NOMO-1 (cell line): ENCODE results near the gene C1GALT1.
"Not testable (repeated sequence)": the region's sequence is repeated elsewhere in the genome, so short reads cannot be mapped to it uniquely, and the experiment has no call there.

Experiments used
- DNase-seq, 2 experiments: peaks; one replicate each; lab custom pipeline; 2025; ENCODE audit not compliant: unreplicated experiment in 2 of 2; lab: John Stamatoyannopoulos, UW

C1GALT1 gene

GRCh38 chr7:7231865-7232264, 49.5 kb downstream of the C1GALT1 start:
- DNase-seq: no peak

- DNase-seq: no peak
Measured at GRCh38 chr7:7235347-7235746, 53.0 kb downstream of the C1GALT1 start.

- no peak for DNase-seq
Measured at GRCh38 chr7:7236041-7236440, 53.7 kb downstream of the C1GALT1 start.

GRCh38 chr7:7237201-7237977, 55.0 kb downstream of the C1GALT1 start:
- DNase-seq: no peak

GRCh38 chr7:7237978-7238267, 55.6 kb downstream of the C1GALT1 start:
- DNase-seq: no peak

GRCh38 chr7:7239346-7239745, 57.0 kb downstream of the C1GALT1 start:
- DNase-seq: no peak

- peak in 1 of 2 experiments; percentile 46 for DNase-seq
Measured at GRCh38 chr7:7242899-7243298, 60.6 kb downstream of the C1GALT1 start.

GRCh38 chr7:7245233-7245632, 62.9 kb downstream of the C1GALT1 start:
- not testable (repeated sequence) for DNase-seq

GRCh38 chr7:7246223-7246622, 63.9 kb downstream of the C1GALT1 start:
- no peak for DNase-seq

GRCh38 chr7:7247658-7248057, 65.3 kb downstream of the C1GALT1 start:
- peak in 1 of 2 experiments; percentile 17 for DNase-seq

- no peak for DNase-seq
Measured at GRCh38 chr7:7249814-7250213, 67.5 kb downstream of the C1GALT1 start.

GRCh38 chr7:7251742-7252141, 69.4 kb downstream of the C1GALT1 start:
- DNase-seq: peak; percentile 76 to 97

- DNase-seq: no peak
Measured at GRCh38 chr7:7254319-7254718, 72.0 kb downstream of the C1GALT1 start.

- DNase-seq: no peak
Measured at GRCh38 chr7:7254908-7255307, 72.6 kb downstream of the C1GALT1 start.

- no peak for DNase-seq
Measured at GRCh38 chr7:7256731-7257274, 74.5 kb downstream of the C1GALT1 start.

- peak; percentile 54 to 59 for DNase-seq
Measured at GRCh38 chr7:7257899-7258692, 75.8 kb downstream of the C1GALT1 start.

GRCh38 chr7:7261863-7262262, 79.5 kb downstream of the C1GALT1 start:
- no peak for DNase-seq

GRCh38 chr7:7263297-7264230, 81.2 kb downstream of the C1GALT1 start:
- DNase-seq: no peak

GRCh38 chr7:7264306-7265040, 82.1 kb downstream of the C1GALT1 start:
- no peak for DNase-seq
